SK-N-SH treated with all-trans-retinoic acid at 6 μM for 48 hours (cell line): ENCODE data around the gene AHRR.

Source experiments
- ATAC-seq: fragments of 200-7000 bp; cut with Tn5 transposase; 3 replicates; pipeline ENCODE4 v1.9.1; 2020; ENCODE audit warnings: mild to moderate bottlenecking, moderate library complexity
- ARNTL ChIP-seq: fragments of 450-650 bp; formaldehyde crosslinking; IDR thresholded peaks from 2 replicates; pipeline ENCODE4 v1.5.0; 2020; ENCODE audit warnings: low read depth, mild to moderate bottlenecking, moderate library complexity, borderline replicate concordance
- BACH2 ChIP-seq: fragments of 250-450 bp; sonication (Bioruptor Pico); IDR thresholded peaks from 2 replicates; pipeline ENCODE4 v1.9.0; 2021; ENCODE audit warnings: mild to moderate bottlenecking, borderline replicate concordance
- CSDC2 ChIP-seq: fragments of 250-450 bp; sonication (Bioruptor Pico); IDR thresholded peaks from 2 replicates; pipeline ENCODE4 v1.5.0; 2020; ENCODE audit warnings: mild to moderate bottlenecking, moderate library complexity
- ESRRG ChIP-seq: fragments of 250-450 bp; sonication (Bioruptor Pico); IDR thresholded peaks from 2 replicates; pipeline ENCODE4 v1.6.1; 2021; ENCODE audit warnings: mild to moderate bottlenecking
- ISL1 ChIP-seq: fragments of 250-450 bp; sonication (Bioruptor Pico); IDR thresholded peaks from 2 replicates; pipeline ENCODE4 v2.1.2; 2022; ENCODE audit warnings: mild to moderate bottlenecking, moderate library complexity
- OSR1 ChIP-seq: fragments of 250-450 bp; sonication (Bioruptor Pico); IDR thresholded peaks from 2 replicates; pipeline ENCODE4 v1.8.0; 2022; ENCODE audit warnings: moderate library complexity, mild to moderate bottlenecking, inconsistent platforms
- RARB ChIP-seq: fragments of 250-450 bp; sonication (Bioruptor Pico); IDR thresholded peaks from 2 replicates; pipeline ENCODE4 v1.8.0; 2021; ENCODE audit warnings: mild to moderate bottlenecking, moderate library complexity
- SNAI2 ChIP-seq: fragments of 250-450 bp; sonication (Bioruptor Pico); IDR thresholded peaks from 2 replicates; pipeline ENCODE4 v1.5.0; 2020; ENCODE audit warnings: mild to moderate bottlenecking, moderate library complexity
- TCF4 ChIP-seq: fragments of 250-450 bp; sonication (Bioruptor Pico); IDR thresholded peaks from 2 replicates; pipeline ENCODE4 v1.8.0; 2021; ENCODE audit warnings: mild to moderate bottlenecking, moderate library complexity, borderline replicate concordance
- TOX ChIP-seq: fragments of 250-450 bp; sonication (Bioruptor Pico); IDR thresholded peaks from 2 replicates; pipeline ENCODE4 v1.8.0; 2021; ENCODE audit warnings: mild to moderate bottlenecking, moderate library complexity, borderline replicate concordance
- ZC3H10 ChIP-seq: fragments of 250-450 bp; sonication (Bioruptor Pico); IDR thresholded peaks from 2 replicates; pipeline ENCODE4 v1.5.1; 2021; ENCODE audit warnings: mild to moderate bottlenecking, moderate library complexity
- ZFP3 ChIP-seq: fragments of 250-450 bp; sonication (Bioruptor Pico); IDR thresholded peaks from 2 replicates; pipeline ENCODE4 v1.5.0; 2020; ENCODE audit warnings: mild to moderate bottlenecking, moderate library complexity
- ZFP30 ChIP-seq: fragments of 450-650 bp; formaldehyde crosslinking; IDR thresholded peaks from 2 replicates; pipeline ENCODE4 v1.5.0; 2022; ENCODE audit warnings: mild to moderate bottlenecking, moderate library complexity
- ZNF565 ChIP-seq: fragments of 450-650 bp; formaldehyde crosslinking; conservative IDR thresholded peaks from 2 replicates; pipeline ENCODE4 v1.5.0; 2020; ENCODE audit warnings: low read depth, mild to moderate bottlenecking, moderate library complexity
- ZNF70 ChIP-seq: fragments of 450-650 bp; formaldehyde crosslinking; IDR thresholded peaks from 2 replicates; pipeline ENCODE4 v1.5.0; 2020; ENCODE audit warnings: mild to moderate bottlenecking, moderate library complexity
- ZNF8 ChIP-seq: fragments of 450-650 bp; formaldehyde crosslinking; IDR thresholded peaks from 2 replicates; pipeline ENCODE4 v1.5.0; 2020; ENCODE audit warnings: mild to moderate bottlenecking, moderate library complexity
- TF ChIP-seq, protein P1 (sequence below): fragments of 250-450 bp; sonication (Bioruptor Pico); IDR thresholded peaks from 2 replicates; pipeline ENCODE4 v1.5.0; 2020; ENCODE audit warnings: mild to moderate bottlenecking, moderate library complexity
- TF ChIP-seq, protein P2 (sequence below): fragments of 250-450 bp; sonication (Bioruptor Pico); IDR thresholded peaks from 2 replicates; pipeline ENCODE4 v1.5.1; 2021; ENCODE audit warnings: mild to moderate bottlenecking, moderate library complexity
- TF ChIP-seq, protein P3 (sequence below): fragments of 250-450 bp; sonication (Bioruptor Pico); IDR thresholded peaks from 2 replicates; pipeline ENCODE4 v1.5.1; 2020; ENCODE audit warnings: low read depth, mild to moderate bottlenecking, moderate library complexity
- TF ChIP-seq, protein P4 (sequence below): fragments of 250-450 bp; sonication (Bioruptor Pico); IDR thresholded peaks from 2 replicates; pipeline ENCODE4 v1.8.0; 2020; ENCODE audit warnings: mild to moderate bottlenecking, moderate library complexity, borderline replicate concordance

AHRR gene

DNA sequence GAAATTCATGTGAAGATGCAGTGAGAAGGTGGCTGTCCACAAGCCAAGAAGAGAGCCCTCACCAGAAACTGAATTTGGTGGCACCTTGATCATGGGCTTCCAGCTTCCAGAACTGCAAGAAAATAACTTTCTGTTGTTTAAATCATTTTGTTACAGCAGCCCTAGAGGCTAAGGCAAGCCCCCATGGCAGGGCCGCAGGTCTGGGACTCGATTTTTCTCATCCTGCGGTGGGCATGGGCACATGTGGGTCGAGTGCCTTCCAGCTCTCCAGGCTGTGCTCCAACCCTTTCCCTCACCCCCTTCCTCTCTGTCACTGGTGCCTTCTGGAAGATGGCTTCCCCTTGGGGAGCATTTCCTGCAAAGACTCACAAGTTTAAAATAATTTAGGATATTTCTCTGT lies 40.7 kb downstream of the AHRR start:
- TF ChIP-seq ZNF565 (CRISPR knock-in tag) = no peak
- TF ChIP-seq RARB (CRISPR knock-in tag) = no peak
- TF ChIP-seq, protein P1, sequence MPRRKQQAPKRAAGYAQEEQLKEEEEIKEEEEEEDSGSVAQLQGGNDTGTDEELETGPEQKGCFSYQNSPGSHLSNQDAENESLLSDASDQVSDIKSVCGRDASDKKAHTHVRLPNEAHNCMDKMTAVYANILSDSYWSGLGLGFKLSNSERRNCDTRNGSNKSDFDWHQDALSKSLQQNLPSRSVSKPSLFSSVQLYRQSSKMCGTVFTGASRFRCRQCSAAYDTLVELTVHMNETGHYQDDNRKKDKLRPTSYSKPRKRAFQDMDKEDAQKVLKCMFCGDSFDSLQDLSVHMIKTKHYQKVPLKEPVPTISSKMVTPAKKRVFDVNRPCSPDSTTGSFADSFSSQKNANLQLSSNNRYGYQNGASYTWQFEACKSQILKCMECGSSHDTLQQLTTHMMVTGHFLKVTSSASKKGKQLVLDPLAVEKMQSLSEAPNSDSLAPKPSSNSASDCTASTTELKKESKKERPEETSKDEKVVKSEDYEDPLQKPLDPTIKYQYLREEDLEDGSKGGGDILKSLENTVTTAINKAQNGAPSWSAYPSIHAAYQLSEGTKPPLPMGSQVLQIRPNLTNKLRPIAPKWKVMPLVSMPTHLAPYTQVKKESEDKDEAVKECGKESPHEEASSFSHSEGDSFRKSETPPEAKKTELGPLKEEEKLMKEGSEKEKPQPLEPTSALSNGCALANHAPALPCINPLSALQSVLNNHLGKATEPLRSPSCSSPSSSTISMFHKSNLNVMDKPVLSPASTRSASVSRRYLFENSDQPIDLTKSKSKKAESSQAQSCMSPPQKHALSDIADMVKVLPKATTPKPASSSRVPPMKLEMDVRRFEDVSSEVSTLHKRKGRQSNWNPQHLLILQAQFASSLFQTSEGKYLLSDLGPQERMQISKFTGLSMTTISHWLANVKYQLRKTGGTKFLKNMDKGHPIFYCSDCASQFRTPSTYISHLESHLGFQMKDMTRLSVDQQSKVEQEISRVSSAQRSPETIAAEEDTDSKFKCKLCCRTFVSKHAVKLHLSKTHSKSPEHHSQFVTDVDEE (CRISPR knock-in tag) = no peak
- TF ChIP-seq, protein P2, sequence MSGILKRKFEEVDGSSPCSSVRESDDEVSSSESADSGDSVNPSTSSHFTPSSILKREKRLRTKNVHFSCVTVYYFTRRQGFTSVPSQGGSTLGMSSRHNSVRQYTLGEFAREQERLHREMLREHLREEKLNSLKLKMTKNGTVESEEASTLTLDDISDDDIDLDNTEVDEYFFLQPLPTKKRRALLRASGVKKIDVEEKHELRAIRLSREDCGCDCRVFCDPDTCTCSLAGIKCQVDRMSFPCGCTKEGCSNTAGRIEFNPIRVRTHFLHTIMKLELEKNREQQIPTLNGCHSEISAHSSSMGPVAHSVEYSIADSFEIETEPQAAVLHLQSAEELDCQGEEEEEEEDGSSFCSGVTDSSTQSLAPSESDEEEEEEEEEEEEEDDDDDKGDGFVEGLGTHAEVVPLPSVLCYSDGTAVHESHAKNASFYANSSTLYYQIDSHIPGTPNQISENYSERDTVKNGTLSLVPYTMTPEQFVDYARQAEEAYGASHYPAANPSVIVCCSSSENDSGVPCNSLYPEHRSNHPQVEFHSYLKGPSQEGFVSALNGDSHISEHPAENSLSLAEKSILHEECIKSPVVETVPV (CRISPR knock-in tag) = no peak
- ATAC-seq = no peak

DNA sequence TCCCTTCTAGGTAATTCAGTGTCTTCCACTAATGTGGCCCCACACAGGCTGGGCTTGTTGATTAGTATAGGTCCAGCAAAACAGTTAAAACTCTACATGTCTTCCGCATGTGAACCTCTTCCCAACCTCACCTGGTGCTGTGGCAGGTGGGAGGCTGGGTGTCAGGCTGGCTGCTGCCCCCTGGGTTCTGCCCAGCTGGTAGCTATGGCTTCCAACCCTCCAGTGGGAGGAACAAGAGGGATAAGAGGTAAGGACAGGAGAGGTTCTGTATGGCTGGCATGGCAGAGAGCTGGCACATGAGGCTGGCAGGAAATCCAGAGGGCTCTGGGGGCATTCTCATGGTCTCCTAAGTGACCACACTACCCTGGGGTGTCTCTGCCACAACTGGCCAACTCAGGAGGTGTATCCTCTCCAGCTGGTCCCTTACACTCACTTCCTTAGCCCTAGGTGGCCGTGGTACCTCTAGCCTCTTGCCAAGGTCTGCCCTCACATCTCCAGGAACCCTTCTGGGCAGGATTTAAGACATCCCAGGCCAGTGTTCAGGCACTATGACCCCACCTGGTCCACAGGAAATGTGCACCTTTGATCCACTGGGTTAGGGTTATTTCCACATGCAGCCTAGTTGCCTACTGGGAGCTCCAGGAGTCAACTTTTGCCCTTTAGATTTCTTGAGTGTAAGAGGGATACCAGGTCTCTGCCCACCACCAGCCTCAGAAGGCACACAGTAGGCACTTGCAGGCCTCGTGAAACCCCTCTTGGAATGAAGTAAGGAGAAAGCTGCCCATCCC lies 41.7 kb downstream of the AHRR start:
- TF ChIP-seq TCF4 (CRISPR knock-in tag) (no peak), ZNF70 (CRISPR knock-in tag) (no peak), ISL1 (CRISPR knock-in tag) (no peak), ZFP30 (CRISPR knock-in tag) (no peak), ZC3H10 (no peak), SNAI2 (CRISPR knock-in tag) (no peak), BACH2 (CRISPR knock-in tag) (no peak), ZFP3 (no peak), OSR1 (CRISPR knock-in tag) (no peak), ZNF8 (CRISPR knock-in tag) (no peak)
- TF ChIP-seq, protein P3, sequence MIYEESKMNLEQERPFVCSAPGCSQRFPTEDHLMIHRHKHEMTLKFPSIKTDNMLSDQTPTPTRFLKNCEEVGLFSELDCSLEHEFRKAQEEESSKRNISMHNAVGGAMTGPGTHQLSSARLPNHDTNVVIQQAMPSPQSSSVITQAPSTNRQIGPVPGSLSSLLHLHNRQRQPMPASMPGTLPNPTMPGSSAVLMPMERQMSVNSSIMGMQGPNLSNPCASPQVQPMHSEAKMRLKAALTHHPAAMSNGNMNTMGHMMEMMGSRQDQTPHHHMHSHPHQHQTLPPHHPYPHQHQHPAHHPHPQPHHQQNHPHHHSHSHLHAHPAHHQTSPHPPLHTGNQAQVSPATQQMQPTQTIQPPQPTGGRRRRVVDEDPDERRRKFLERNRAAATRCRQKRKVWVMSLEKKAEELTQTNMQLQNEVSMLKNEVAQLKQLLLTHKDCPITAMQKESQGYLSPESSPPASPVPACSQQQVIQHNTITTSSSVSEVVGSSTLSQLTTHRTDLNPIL (CRISPR knock-in tag) = no peak
- TF ChIP-seq, protein P1 (CRISPR knock-in tag) = no peak
- TF ChIP-seq, protein P4, sequence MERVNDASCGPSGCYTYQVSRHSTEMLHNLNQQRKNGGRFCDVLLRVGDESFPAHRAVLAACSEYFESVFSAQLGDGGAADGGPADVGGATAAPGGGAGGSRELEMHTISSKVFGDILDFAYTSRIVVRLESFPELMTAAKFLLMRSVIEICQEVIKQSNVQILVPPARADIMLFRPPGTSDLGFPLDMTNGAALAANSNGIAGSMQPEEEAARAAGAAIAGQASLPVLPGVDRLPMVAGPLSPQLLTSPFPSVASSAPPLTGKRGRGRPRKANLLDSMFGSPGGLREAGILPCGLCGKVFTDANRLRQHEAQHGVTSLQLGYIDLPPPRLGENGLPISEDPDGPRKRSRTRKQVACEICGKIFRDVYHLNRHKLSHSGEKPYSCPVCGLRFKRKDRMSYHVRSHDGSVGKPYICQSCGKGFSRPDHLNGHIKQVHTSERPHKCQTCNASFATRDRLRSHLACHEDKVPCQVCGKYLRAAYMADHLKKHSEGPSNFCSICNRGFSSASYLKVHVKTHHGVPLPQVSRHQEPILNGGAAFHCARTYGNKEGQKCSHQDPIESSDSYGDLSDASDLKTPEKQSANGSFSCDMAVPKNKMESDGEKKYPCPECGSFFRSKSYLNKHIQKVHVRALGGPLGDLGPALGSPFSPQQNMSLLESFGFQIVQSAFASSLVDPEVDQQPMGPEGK (CRISPR knock-in tag) = no peak
- TF ChIP-seq, protein P2 (CRISPR knock-in tag) = no peak
- ATAC-seq = no peak

DNA sequence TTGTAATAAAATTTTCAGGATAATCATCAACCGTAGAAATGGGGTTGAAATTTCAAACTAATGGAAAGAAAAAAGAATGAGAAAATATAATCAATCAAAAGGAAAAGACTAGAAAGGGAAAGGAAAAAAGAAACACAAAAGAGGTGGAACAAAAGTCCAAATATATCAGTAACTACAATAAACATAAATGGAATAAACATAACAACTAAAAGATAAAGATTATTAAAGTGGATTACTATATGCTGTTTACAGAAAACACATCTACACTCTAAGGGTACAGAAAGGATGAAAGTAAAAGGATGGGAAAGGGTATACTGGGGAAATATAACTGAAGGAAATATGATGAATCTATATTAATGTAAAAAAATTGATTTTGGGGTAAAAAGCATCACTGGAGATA lies 43.0 kb downstream of the AHRR start:
- ATAC-seq = no peak
- TF ChIP-seq TOX (CRISPR knock-in tag) (no peak), OSR1 (CRISPR knock-in tag) (no peak), ZFP3 (no peak), ARNTL (CRISPR knock-in tag) (no peak), ZNF70 (CRISPR knock-in tag) (no peak), CSDC2 (CRISPR knock-in tag) (no peak), ESRRG (CRISPR knock-in tag) (no peak), ZNF8 (CRISPR knock-in tag) (no peak), SNAI2 (CRISPR knock-in tag) (no peak)
- TF ChIP-seq, protein P3 (CRISPR knock-in tag) = no peak
- TF ChIP-seq, protein P4 (CRISPR knock-in tag) = no peak
